Astrocyte (in vitro differentiated cells and primary cell): ENCODE measurements around the gene RHOT1. TPM values are rescaled to one million over a fixed set of nuclear protein-coding genes. Genes with fewer than 3 reads are reported as not detected.

ENCODE experiments used
- DNase-seq: peaks from one replicate; pipeline ENCODE4 v3.0.0-alpha.2; 2010; ENCODE audit warnings: low read depth
- FAIRE-seq: peaks from 2 replicates; lab custom pipeline; 2011; peaks lifted over from hg19 to GRCh38; lab: Jason Lieb, UNC
- H2AFZ ChIP-seq: 2 replicates; pipeline ENCODE4 v1.6.0; 2012; ENCODE audit warnings: low read depth, low read length, inconsistent platforms
- H3K27ac ChIP-seq: 2 replicates; pipeline ENCODE4 v1.5.1; 2011; ENCODE audit warnings: low read depth, low read length, inconsistent platforms
- H3K27me3 ChIP-seq: 2 replicates; pipeline ENCODE4 v1.6.0; 2011; ENCODE audit warnings: low read length, inconsistent platforms; ENCODE audit not compliant: insufficient read depth
- H3K36me3 ChIP-seq: 2 replicates; pipeline ENCODE4 v1.5.1; 2011; ENCODE audit warnings: low read length, inconsistent platforms; ENCODE audit not compliant: insufficient read depth
- H3K4me1 ChIP-seq: 2 replicates; pipeline ENCODE4 v1.5.1; 2011; ENCODE audit warnings: low read length, inconsistent platforms; ENCODE audit not compliant: insufficient read depth
- H3K4me2 ChIP-seq: 2 replicates; pipeline ENCODE4 v1.6.0; 2012; ENCODE audit warnings: low read length, inconsistent platforms
- H3K4me3 ChIP-seq: 2 replicates; pipeline ENCODE4 v1.5.1; 2011; ENCODE audit warnings: low read depth, mild to moderate bottlenecking, low read length, inconsistent platforms; ENCODE audit not compliant: insufficient read depth
- H3K79me2 ChIP-seq: 2 replicates; pipeline ENCODE4 v1.6.0; 2012; ENCODE audit warnings: mild to moderate bottlenecking, low read length, inconsistent platforms; ENCODE audit not compliant: insufficient read depth
- H3K9ac ChIP-seq: 2 replicates; pipeline ENCODE4 v1.6.0; 2012; ENCODE audit warnings: mild to moderate bottlenecking, low read length, inconsistent platforms
- H3K9me3 ChIP-seq: 2 replicates; pipeline ENCODE4 v1.5.1; 2012; ENCODE audit warnings: low read depth, mild to moderate bottlenecking, low read length, inconsistent platforms; ENCODE audit not compliant: insufficient read depth
- H4K20me1 ChIP-seq: 2 replicates; pipeline ENCODE4 v1.6.0; 2012; ENCODE audit warnings: low read length, inconsistent platforms; ENCODE audit not compliant: insufficient read depth
- H3K27ac Mint-ChIP-seq: one replicate; pipeline ENCODE4 v1.8.0; 2021; ENCODE audit warnings: mild to moderate bottlenecking, mixed read lengths; ENCODE audit not compliant: unreplicated experiment
- H3K27me3 Mint-ChIP-seq: one replicate; pipeline ENCODE4 v1.8.0; 2021; ENCODE audit warnings: low read depth, mixed read lengths; ENCODE audit not compliant: unreplicated experiment
- H3K36me3 Mint-ChIP-seq: one replicate; pipeline ENCODE4 v1.8.0; 2021; ENCODE audit warnings: low read depth, mixed read lengths; ENCODE audit not compliant: unreplicated experiment
- H3K4me1 Mint-ChIP-seq: one replicate; pipeline ENCODE4 v1.8.0; 2021; ENCODE audit warnings: low read depth, mixed read lengths; ENCODE audit not compliant: unreplicated experiment
- H3K4me3 Mint-ChIP-seq: one replicate; pipeline ENCODE4 v1.8.0; 2021; ENCODE audit warnings: mild to moderate bottlenecking, moderate library complexity, mixed read lengths; ENCODE audit not compliant: unreplicated experiment
- H3K9me3 Mint-ChIP-seq: one replicate; pipeline ENCODE4 v1.8.0; 2021; ENCODE audit warnings: mild to moderate bottlenecking, mixed read lengths; ENCODE audit not compliant: unreplicated experiment
- CTCF ChIP-seq: IDR thresholded peaks from 2 replicates; pipeline ENCODE4 v1.5.1; 2011; ENCODE audit warnings: low read depth, mild to moderate bottlenecking, inconsistent platforms, low read length, moderate library complexity; ENCODE audit not compliant: insufficient read depth
- EZH2 ChIP-seq: IDR thresholded peaks from 2 replicates; pipeline ENCODE4 v1.6.1; 2012; ENCODE audit warnings: mild to moderate bottlenecking, low read length, inconsistent platforms; ENCODE audit not compliant: insufficient read depth
- total RNA-seq: library from RNA; stranded (reverse); gene quantifications from 2 replicates; pipeline ENCODE4 v1.2.1, GENCODE V29; 2021

The RHOT1 gene
- total RNA-seq, 1 donor from 2014 or later: 20.9 TPM

DNA sequence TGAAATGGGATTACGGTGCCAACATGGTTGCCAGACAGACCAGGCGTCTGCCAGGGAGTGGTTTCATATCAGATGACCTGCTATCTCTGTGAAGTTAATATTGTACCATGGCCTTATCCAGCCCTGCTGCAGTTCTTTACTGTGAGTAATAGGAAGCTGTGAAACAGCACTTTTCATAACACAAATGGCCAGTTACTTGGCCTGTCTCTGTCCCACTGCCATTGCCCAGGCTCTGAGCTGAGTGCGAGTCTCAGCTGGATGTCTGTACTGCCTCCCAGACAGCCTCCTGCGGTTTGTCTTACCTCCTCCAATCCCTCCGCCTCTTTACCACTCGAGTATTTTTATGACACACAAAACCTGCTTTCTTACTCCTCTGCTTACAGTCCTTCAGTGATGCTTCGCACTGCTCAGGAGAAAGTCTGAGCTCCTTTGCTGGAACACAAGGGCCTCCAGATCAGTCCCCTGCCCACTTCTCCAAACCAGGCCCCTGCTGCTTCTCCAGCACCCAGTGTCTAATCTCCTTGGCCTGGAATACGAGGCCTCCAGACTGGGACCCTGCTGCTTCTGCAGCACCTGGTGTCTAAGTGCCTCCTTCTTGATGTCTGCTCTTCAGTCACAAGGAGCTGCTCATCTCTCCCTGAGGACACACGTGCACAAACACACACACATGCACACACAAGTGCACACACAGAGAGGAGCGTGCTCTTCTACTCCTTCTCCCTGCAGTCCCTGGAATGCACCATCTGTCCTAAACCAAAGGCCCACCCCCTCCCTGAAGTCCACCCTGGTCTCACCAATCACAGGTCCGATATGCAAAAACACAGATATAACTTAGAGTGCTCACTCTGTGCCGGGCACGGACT is 17.1 kb upstream of the RHOT1 start:
- Histone ChIP-seq H3K4me2 (no peak overlapping the region), H3K79me2 (no peaks in the 10 kb centered on the region), H3K27ac (no peak overlapping the region), H3K27me3 (no peaks in the 10 kb centered on the region), H3K9ac (no peak overlapping the region), H3K36me3 (no peaks in the 10 kb centered on the region), H3K4me1 (no peaks in the 10 kb centered on the region), H4K20me1 (no peaks in the 10 kb centered on the region), H3K4me3 (no peak overlapping the region), H3K9me3 (no peaks in the 10 kb centered on the region), H2AFZ (no peak overlapping the region)
- Mint-ChIP-seq H3K4me1 (peaks cover 2% of the 10 kb centered on the region), H3K4me3 (no peak overlapping the region), H3K27me3 (peaks cover 3% of the 10 kb centered on the region), H3K27ac (peak overlapping the region; percentile 37), H3K36me3 (peaks cover 3% of the 10 kb centered on the region), H3K9me3 (no peaks in the 10 kb centered on the region)
- TF ChIP-seq CTCF: no peak
- TF ChIP-seq EZH2: no peak
- no peak for FAIRE-seq
- DNase-seq: no peak

- TF ChIP-seq EZH2: no peak
- no peak for TF ChIP-seq CTCF
- Histone ChIP-seq H2AFZ (no peak overlapping the region), H3K27me3 (no peaks in the 10 kb centered on the region), H4K20me1 (no peaks in the 10 kb centered on the region), H3K27ac (no peak overlapping the region), H3K4me3 (no peak overlapping the region), H3K9ac (no peak overlapping the region), H3K79me2 (no peaks in the 10 kb centered on the region), H3K4me2 (no peak overlapping the region), H3K36me3 (no peaks in the 10 kb centered on the region), H3K4me1 (no peaks in the 10 kb centered on the region), H3K9me3 (no peaks in the 10 kb centered on the region)
- H3K4me1 Mint-ChIP-seq: peaks cover 2% of the 10 kb centered on the region
- no peak overlapping the region for H3K27ac Mint-ChIP-seq
- H3K36me3 Mint-ChIP-seq: peaks cover 9% of the 10 kb centered on the region
- no peak for FAIRE-seq
- H3K9me3 Mint-ChIP-seq: peaks cover 3% of the 10 kb centered on the region
- DNase-seq: no peak
- peak overlapping the region; percentile 20 for H3K4me3 Mint-ChIP-seq
- peaks cover 2% of the 10 kb centered on the region for H3K27me3 Mint-ChIP-seq
Measured at GRCh38 chr17:32125848-32126153, 16.5 kb upstream of the RHOT1 start.

DNA sequence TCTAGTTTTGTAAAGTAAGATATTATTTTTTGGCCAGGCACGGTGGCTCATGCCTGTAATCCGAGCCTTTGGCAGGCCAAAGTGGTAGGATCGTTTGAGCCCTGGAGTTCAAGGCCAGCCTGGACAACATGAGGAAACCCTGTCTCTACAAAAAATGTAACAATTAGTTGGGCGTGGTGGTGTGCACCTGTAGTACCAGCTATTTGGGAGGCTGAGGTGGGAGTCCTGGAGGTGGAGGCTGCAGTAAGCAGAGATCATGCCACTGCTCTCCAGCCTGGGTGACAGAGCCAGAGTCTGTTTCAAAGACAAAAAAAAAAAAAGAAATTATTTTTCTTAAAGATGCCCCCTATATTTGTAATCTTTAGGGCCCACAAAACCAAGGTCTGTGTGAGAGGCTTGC is 16.0 kb upstream of the RHOT1 start:
- H2AFZ ChIP-seq: no peak overlapping the region
- Mint-ChIP-seq H3K27ac (no peak overlapping the region), H3K9me3 (peaks cover 6% of the 10 kb centered on the region), H3K4me3 (peak overlapping the region; percentile 89), H3K27me3 (no peaks in the 10 kb centered on the region), H3K36me3 (peaks cover 10% of the 10 kb centered on the region), H3K4me1 (peaks cover 2% of the 10 kb centered on the region)
- DNase-seq (no peak), FAIRE-seq (no peak)
- H3K79me2 ChIP-seq: no peaks in the 10 kb centered on the region
- no peaks in the 10 kb centered on the region for H3K27me3 ChIP-seq
- H3K4me2 ChIP-seq: no peak overlapping the region
- H4K20me1 ChIP-seq: no peaks in the 10 kb centered on the region
- H3K9ac ChIP-seq: no peak overlapping the region
- H3K4me1 ChIP-seq: no peaks in the 10 kb centered on the region
- TF ChIP-seq EZH2 (no peak), CTCF (no peak)
- no peaks in the 10 kb centered on the region for H3K9me3 ChIP-seq
- H3K27ac ChIP-seq: no peak overlapping the region
- H3K36me3 ChIP-seq: no peaks in the 10 kb centered on the region
- H3K4me3 ChIP-seq: no peak overlapping the region
